Stimulated activated CD4-positive, alpha-beta T cell treated with anti-CD3 and anti-CD28 coated beads, Interleukin-4, amount 100 ng/mL, for 24 hours (primary cell): ENCODE data around the gene DBNDD1.
A peak's percentile ranks its signal among the peaks of the same experiment; 100 is the strongest.
"Not testable (repeated sequence)": the region's sequence is repeated elsewhere in the genome, so short reads cannot be mapped to it uniquely, and the experiment has no call there.

Experiments used
- DNase-seq: peaks from one replicate; pipeline ENCODE4 v3.0.0-alpha.2; 2020

DBNDD1 gene

GRCh38 chr16:90018652-90019542, at the start of gene DBNDD1:
Gene DBNDD1, minus strand, starts transcription at chr16:90019456. Its CDS starts 115 bp downstream, at chr16:90019341.
- DNase-seq: no peak

GRCh38 chr16:90061437-90061836, 42.2 kb upstream of the DBNDD1 start:
- no peak for DNase-seq

- DNase-seq: peak; percentile 45
These were observed 38.5 kb upstream of the DBNDD1 start for GRCh38 chr16:90057738-90058173.

- not testable (repeated sequence) for DNase-seq
These were observed 37.3 kb upstream of the DBNDD1 start for GRCh38 chr16:90056521-90056920.

- no peak for DNase-seq
These were observed 36.1 kb upstream of the DBNDD1 start for GRCh38 chr16:90055371-90055770.

- no peak for DNase-seq
These were observed 35.3 kb upstream of the DBNDD1 start for GRCh38 chr16:90054554-90054953.

- DNase-seq: no peak
These were observed 34.7 kb upstream of the DBNDD1 start for GRCh38 chr16:90053902-90054500.

GRCh38 chr16:90050969-90051368, 31.7 kb upstream of the DBNDD1 start:
- DNase-seq: no peak

- DNase-seq: no peak
These were observed 29.6 kb upstream of the DBNDD1 start for GRCh38 chr16:90048737-90049330.

GRCh38 chr16:90048347-90048722, 29.1 kb upstream of the DBNDD1 start:
- DNase-seq: no peak

- no peak for DNase-seq
These were observed 28.6 kb upstream of the DBNDD1 start for GRCh38 chr16:90047714-90048346.

GRCh38 chr16:90046971-90047713, 27.9 kb upstream of the DBNDD1 start:
- no peak for DNase-seq

GRCh38 chr16:90046122-90046970, 27.1 kb upstream of the DBNDD1 start:
- DNase-seq: no peak

GRCh38 chr16:90044111-90044551, 24.9 kb upstream of the DBNDD1 start:
- DNase-seq: no peak

GRCh38 chr16:90043526-90043925, 24.3 kb upstream of the DBNDD1 start:
- no peak for DNase-seq

- DNase-seq: no peak
These were observed 23.8 kb upstream of the DBNDD1 start for GRCh38 chr16:90042946-90043514.

GRCh38 chr16:90041896-90042473, 22.7 kb upstream of the DBNDD1 start:
- DNase-seq: no peak

GRCh38 chr16:90040152-90041023, 21.1 kb upstream of the DBNDD1 start:
- DNase-seq: no peak

GRCh38 chr16:90037276-90037675, 18.0 kb upstream of the DBNDD1 start:
- no peak for DNase-seq

- DNase-seq: no peak
These were observed 16.6 kb upstream of the DBNDD1 start for GRCh38 chr16:90035902-90036301.
